K562 (cell line): ENCODE data around the gene HNMT. TPM values are rescaled to one million over a fixed set of nuclear protein-coding genes. Genes with fewer than 3 reads are reported as not detected.
A peak's percentile ranks its signal among the peaks of the same experiment; 100 is the strongest.

Experiments
- BDP1 ChIP-seq: IDR thresholded peaks from 3 replicates; pipeline ENCODE4 v1.6.1; 2011; ENCODE audit not compliant: insufficient read length, insufficient read depth
- CBFA2T3 ChIP-seq: fragments of 450-650 bp; IDR thresholded peaks from 2 replicates; pipeline ENCODE4 v1.6.1; 2017
- CC2D1A ChIP-seq: fragments of 450-650 bp; IDR thresholded peaks from 2 replicates; pipeline ENCODE4 v1.6.1; 2017; ENCODE audit warnings: mild to moderate bottlenecking
- FOXA1 ChIP-seq: fragments of 450-650 bp; IDR thresholded peaks from 2 replicates; pipeline ENCODE4 v1.6.1; 2016; ENCODE audit warnings: mild to moderate bottlenecking, borderline replicate concordance
- FOXA3 ChIP-seq, 2 experiments: fragments of 450-650 bp in 1 of 2; sonication (generic) in 1 of 2; formaldehyde crosslinking; IDR thresholded peaks in 1 of 2; conservative IDR thresholded peaks in 1 of 2; 2 replicates each; pipeline versions ENCODE4 v1.4.0 to v1.8.0; 2020 to 2022; ENCODE audit warnings: mild to moderate bottlenecking in 2 of 2, missing genetic modification reagents in 1 of 2
- FOXK2 ChIP-seq, 2 experiments: fragments of 450-650 bp; IDR thresholded peaks in 1 of 2; conservative IDR thresholded peaks in 1 of 2; 2 replicates each; pipeline ENCODE4 v1.6.1; 2016; ENCODE audit warnings: low read depth in 2 of 2, mild to moderate bottlenecking in 1 of 2
- FUS ChIP-seq: fragments of 200-400 bp; formaldehyde crosslinking; optimal IDR thresholded peaks from 2 replicates; pipeline ENCODE3; 2017; ENCODE audit warnings: low read depth, low read length
- KAT8 ChIP-seq: fragments of 450-650 bp; IDR thresholded peaks from 2 replicates; pipeline ENCODE4 v1.6.1; 2016; ENCODE audit warnings: low read depth, mild to moderate bottlenecking
- MTA3 ChIP-seq: fragments of 450-650 bp; formaldehyde crosslinking; IDR thresholded peaks from 2 replicates; pipeline ENCODE4 v1.6.1; 2017; ENCODE audit warnings: mild to moderate bottlenecking, borderline replicate concordance
- NCOA6 ChIP-seq: fragments of 450-650 bp; IDR thresholded peaks from 2 replicates; pipeline ENCODE4 v1.6.1; 2017; ENCODE audit warnings: mild to moderate bottlenecking
- NR2C2 ChIP-seq, 2 experiments: fragments of 200-800 bp in 1 of 2; sonication (Bioruptor generic) in 1 of 2; sonication (generic) in 1 of 2; formaldehyde crosslinking in 1 of 2; IDR thresholded peaks; 2 replicates each; pipeline versions ENCODE4 v1.6.1 to v1.8.0; 2016 to 2022; ENCODE audit warnings: mild to moderate bottlenecking in 1 of 2, missing compliant biosample characterization in 1 of 2, missing genetic modification characterization in 1 of 2, missing genetic modification reagents in 1 of 2
- NR4A1 ChIP-seq, 2 experiments: fragments of 250-450 bp in 1 of 2; fragments of 450-650 bp in 1 of 2; sonication (Bioruptor Pico) in 1 of 2; IDR thresholded peaks; 2 replicates each; pipeline versions ENCODE4 v1.4.0 to v1.6.1; 2016 to 2020; ENCODE audit warnings: mild to moderate bottlenecking in 2 of 2, missing compliant biosample characterization in 1 of 2, missing genetic modification characterization in 1 of 2, moderate library complexity in 1 of 2
- PREB ChIP-seq: sonication (generic); formaldehyde crosslinking; IDR thresholded peaks from 2 replicates; pipeline ENCODE4 v1.8.1; 2023; ENCODE audit warnings: mild to moderate bottlenecking, missing genetic modification reagents
- PRPF4 ChIP-seq: fragments of 200-400 bp; formaldehyde crosslinking; IDR thresholded peaks from one replicate; pipeline ENCODE4 v1.6.1; 2017; ENCODE audit warnings: low read length, low read depth, mild to moderate bottlenecking; ENCODE audit not compliant: insufficient read depth, poor library complexity, severe bottlenecking
- PTTG1 ChIP-seq: fragments of 450-650 bp; IDR thresholded peaks from 2 replicates; pipeline ENCODE4 v1.6.1; 2016; ENCODE audit warnings: low read depth, mild to moderate bottlenecking, missing genetic modification characterization, missing compliant biosample characterization
- SAP30 ChIP-seq: fragments of 200-600 bp; sonication (generic); IDR thresholded peaks from 2 replicates; pipeline ENCODE4 v1.6.1; 2012; ENCODE audit warnings: borderline replicate concordance, low read depth, mild to moderate bottlenecking, moderate library complexity, low read length, control low read depth, inconsistent platforms; ENCODE audit not compliant: insufficient read depth, poor library complexity, severe bottlenecking
- TAL1 ChIP-seq: fragments of 450-650 bp; IDR thresholded peaks from 2 replicates; pipeline ENCODE4 v1.6.1; 2016; ENCODE audit warnings: mild to moderate bottlenecking
- TEAD1 ChIP-seq, 2 experiments: fragments of 450-650 bp in 1 of 2; sonication (generic) in 1 of 2; formaldehyde crosslinking; IDR thresholded peaks; 2 replicates each; pipeline versions ENCODE4 v1.4.0 to v1.8.0; 2020 to 2022; ENCODE audit warnings: mild to moderate bottlenecking in 2 of 2, missing genetic modification reagents in 1 of 2
- TRIM24 ChIP-seq, 2 experiments: fragments of 450-650 bp; IDR thresholded peaks; 2 replicates each; pipeline ENCODE4 v1.6.1; 2016
- ZNF239 ChIP-seq: fragments of 250-450 bp; sonication (Bioruptor Pico); IDR thresholded peaks from 2 replicates; pipeline ENCODE4 v1.4.0; 2020; ENCODE audit warnings: mild to moderate bottlenecking
- ZNF24 ChIP-seq: fragments of 450-650 bp; IDR thresholded peaks from 2 replicates; pipeline ENCODE4 v1.6.1; 2016
- ZNF436 ChIP-seq: fragments of 250-450, 450-650 bp; sonication (Bioruptor Pico); formaldehyde crosslinking; IDR thresholded peaks from 2 replicates; pipeline ENCODE4 v1.7.0; 2020; ENCODE audit warnings: mild to moderate bottlenecking
- polyA plus RNA-seq, 8 experiments: library from polyadenylated mRNA; depleted of rRNA in 4 of 8; stranded (reverse) in 5 of 8; unstranded in 3 of 8; fragments of >200 nt; fragmentation: Nextera tagmentation in 2 of 8; fragmentation: Illumina TruSeq in 1 of 8; extraction: Ambion mirVana in 2 of 8; extraction: Trizol in 1 of 8; gene quantifications; 2 replicates each; pipeline versions ENCODE4 v1.2.1 to v1.2.3, GENCODE V29; 2011 to 2014; ENCODE audit warnings: inconsistent platforms in 1 of 8, missing spikeins in 1 of 8
- total RNA-seq, 7 experiments: library from RNA; depleted of rRNA in 6 of 7; stranded (reverse); fragments of >200 nt in 6 of 7; fragmentation: Illumina TruSeq in 2 of 7; extraction: Trizol in 2 of 7; gene quantifications; 2 replicates each; pipeline versions ENCODE4 v1.2.1 to v1.2.3, GENCODE V29; 2011 to 2021; ENCODE audit warnings: low replicate concordance in 1 of 7
- TF ChIP-seq, protein P1 (sequence below): fragments of 450-650 bp; formaldehyde crosslinking; IDR thresholded peaks from 2 replicates; pipeline ENCODE4 v1.4.0; 2020; ENCODE audit warnings: mild to moderate bottlenecking, moderate library complexity
- TF ChIP-seq, protein P2 (sequence below): fragments of 450-650 bp; IDR thresholded peaks from 2 replicates; pipeline ENCODE4 v1.6.1; 2016; ENCODE audit warnings: missing biosample characterization, missing genetic modification characterization

HNMT gene
- total and polyA plus RNA-seq, 9 of the 15 experiments (the other 6 are each of a cell fraction or from before 2014, with no cell fraction given): 3.1 to 10.9 (median 5.3) TPM

- TF ChIP-seq PREB (CRISPR knock-in tag) (no peak), SAP30 (no peak), PTTG1 (tag) (no peak), TAL1 (peak; percentile 82), ZNF24 (0 out of 2 replicates have a peak, but pooled peaks have one; percentile 19), TEAD1 (CRISPR knock-in tag; IDR thresholded peaks at IDR 0.05) (no peak), NR4A1 (CRISPR knock-in tag; IDR thresholded peaks at IDR 0.05) (no peak), NR4A1 (tag; IDR thresholded peaks at IDR 0.05) (no peak), FOXA3 (CRISPR knock-in tag; conservative IDR thresholded peaks at IDR 0.05 in 1 of 2, IDR thresholded peaks at IDR 0.05 in 1 of 2) (no peak), CBFA2T3 (peak; percentile 93), NR2C2 (CRISPR knock-in tag; IDR thresholded peaks at IDR 0.05) (no peak), NR2C2 (tag; IDR thresholded peaks at IDR 0.05) (peak; percentile 95), KAT8 (no peak), NCOA6 (no peak), ZNF239 (CRISPR knock-in tag) (no peak), MTA3 (peak; percentile 70; the same call in 1 of the 2 replicates), ZNF436 (CRISPR knock-in tag) (no peak), TRIM24 (IDR thresholded peaks at IDR 0.05) (peak; percentile 48 to 79; a peak in 3 of 4 replicates), CC2D1A (peak; percentile 58; the same call in 1 of the 2 replicates), FOXK2 (conservative IDR thresholded peaks at IDR 0.05 in 1 of 2, IDR thresholded peaks at IDR 0.05 in 1 of 2; ENCODE audit: low read depth in 2 of 2) (peak; percentile 13 to 20; a peak in 1 of 4 replicates), FOXA1 (no peak), PRPF4 (no peak), FUS (no peak), BDP1 (no peak)
- TF ChIP-seq, protein P1, sequence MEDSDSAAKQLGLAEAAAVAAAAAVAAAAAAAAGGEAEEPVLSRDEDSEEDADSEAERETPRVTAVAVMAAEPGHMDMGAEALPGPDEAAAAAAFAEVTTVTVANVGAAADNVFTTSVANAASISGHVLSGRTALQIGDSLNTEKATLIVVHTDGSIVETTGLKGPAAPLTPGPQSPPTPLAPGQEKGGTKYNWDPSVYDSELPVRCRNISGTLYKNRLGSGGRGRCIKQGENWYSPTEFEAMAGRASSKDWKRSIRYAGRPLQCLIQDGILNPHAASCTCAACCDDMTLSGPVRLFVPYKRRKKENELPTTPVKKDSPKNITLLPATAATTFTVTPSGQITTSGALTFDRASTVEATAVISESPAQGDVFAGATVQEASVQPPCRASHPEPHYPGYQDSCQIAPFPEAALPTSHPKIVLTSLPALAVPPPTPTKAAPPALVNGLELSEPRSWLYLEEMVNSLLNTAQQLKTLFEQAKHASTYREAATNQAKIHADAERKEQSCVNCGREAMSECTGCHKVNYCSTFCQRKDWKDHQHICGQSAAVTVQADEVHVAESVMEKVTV (CRISPR knock-in tag): no peak
- TF ChIP-seq, protein P2, sequence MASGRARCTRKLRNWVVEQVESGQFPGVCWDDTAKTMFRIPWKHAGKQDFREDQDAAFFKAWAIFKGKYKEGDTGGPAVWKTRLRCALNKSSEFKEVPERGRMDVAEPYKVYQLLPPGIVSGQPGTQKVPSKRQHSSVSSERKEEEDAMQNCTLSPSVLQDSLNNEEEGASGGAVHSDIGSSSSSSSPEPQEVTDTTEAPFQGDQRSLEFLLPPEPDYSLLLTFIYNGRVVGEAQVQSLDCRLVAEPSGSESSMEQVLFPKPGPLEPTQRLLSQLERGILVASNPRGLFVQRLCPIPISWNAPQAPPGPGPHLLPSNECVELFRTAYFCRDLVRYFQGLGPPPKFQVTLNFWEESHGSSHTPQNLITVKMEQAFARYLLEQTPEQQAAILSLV (tag): no peak
These were observed at the start of gene HNMT (continued) for GRCh38 chr2:137964066-137964858.
